BJ (cell line): Measurements from ENCODE around the gene TNS3. TPM values are rescaled to one million over a fixed set of nuclear protein-coding genes. Genes with fewer than 3 reads are reported as not detected.

Experiments used
- CTCF ChIA-PET: fragments of 350-600 bp; formaldehyde crosslinking; extraction: SDS; loops from one replicate; lab custom pipeline; 2021; ENCODE audit warnings: antibody characterized with exemption, inconsistent platforms; lab: Yijun Ruan, JAX
- POLR2A ChIA-PET: fragments of 300-600 bp; sonication (Branson Sonifier 250); formaldehyde crosslinking; extraction: SDS; loops from one replicate; lab custom pipeline; 2021; ENCODE audit warnings: antibody characterized with exemption; lab: Charles Lee
- DNase-seq: peaks from one replicate; pipeline ENCODE4 v3.0.0-alpha.2; 2011; ENCODE audit warnings: low read depth
- H3K27me3 ChIP-seq: 2 replicates; pipeline ENCODE4 v1.6.0; 2011; ENCODE audit warnings: low read length; ENCODE audit not compliant: control insufficient read depth, insufficient read depth
- H3K36me3 ChIP-seq: 2 replicates; pipeline ENCODE4 v1.5.1; 2011; ENCODE audit warnings: low read length; ENCODE audit not compliant: control insufficient read depth, insufficient read depth
- H3K4me3 ChIP-seq: 2 replicates; pipeline ENCODE4 v1.5.1; 2011; ENCODE audit warnings: low read depth, mild to moderate bottlenecking, control low read depth, low read length
- polyA plus RNA-seq: library from polyadenylated mRNA; depleted of rRNA; stranded (reverse); fragments of >200 nt; gene quantifications from 2 replicates; pipeline ENCODE4 v1.2.3, GENCODE V29; 2011
- TF ChIP-seq, protein P1 (sequence below): IDR thresholded peaks from 2 replicates; pipeline ENCODE4 v1.5.1; 2011; ENCODE audit warnings: low read depth, mild to moderate bottlenecking, control low read depth, inconsistent platforms, low read length, moderate library complexity; ENCODE audit not compliant: insufficient read depth

Gene TNS3
- polyA plus RNA-seq, 1 experiment: 126 TPM

GRCh38 chr7:47556511-47557180 is 25.3 kb downstream of the TNS3 start:
- no peak for DNase-seq
- Histone ChIP-seq H3K27me3 (no peaks in the 10 kb centered on the region), H3K36me3 (peaks cover 10% of the 10 kb centered on the region), H3K4me3 (no peak overlapping the region)
- ChIA-PET POLR2A (no interaction called here), CTCF (interaction anchor here (1.7 kb wide), 1 partner anchor 290 kb away, joined by 4 read pairs; no protein-coding TSS in a partner anchor)
- TF ChIP-seq, protein P1, sequence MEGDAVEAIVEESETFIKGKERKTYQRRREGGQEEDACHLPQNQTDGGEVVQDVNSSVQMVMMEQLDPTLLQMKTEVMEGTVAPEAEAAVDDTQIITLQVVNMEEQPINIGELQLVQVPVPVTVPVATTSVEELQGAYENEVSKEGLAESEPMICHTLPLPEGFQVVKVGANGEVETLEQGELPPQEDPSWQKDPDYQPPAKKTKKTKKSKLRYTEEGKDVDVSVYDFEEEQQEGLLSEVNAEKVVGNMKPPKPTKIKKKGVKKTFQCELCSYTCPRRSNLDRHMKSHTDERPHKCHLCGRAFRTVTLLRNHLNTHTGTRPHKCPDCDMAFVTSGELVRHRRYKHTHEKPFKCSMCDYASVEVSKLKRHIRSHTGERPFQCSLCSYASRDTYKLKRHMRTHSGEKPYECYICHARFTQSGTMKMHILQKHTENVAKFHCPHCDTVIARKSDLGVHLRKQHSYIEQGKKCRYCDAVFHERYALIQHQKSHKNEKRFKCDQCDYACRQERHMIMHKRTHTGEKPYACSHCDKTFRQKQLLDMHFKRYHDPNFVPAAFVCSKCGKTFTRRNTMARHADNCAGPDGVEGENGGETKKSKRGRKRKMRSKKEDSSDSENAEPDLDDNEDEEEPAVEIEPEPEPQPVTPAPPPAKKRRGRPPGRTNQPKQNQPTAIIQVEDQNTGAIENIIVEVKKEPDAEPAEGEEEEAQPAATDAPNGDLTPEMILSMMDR: no peak

DNA sequence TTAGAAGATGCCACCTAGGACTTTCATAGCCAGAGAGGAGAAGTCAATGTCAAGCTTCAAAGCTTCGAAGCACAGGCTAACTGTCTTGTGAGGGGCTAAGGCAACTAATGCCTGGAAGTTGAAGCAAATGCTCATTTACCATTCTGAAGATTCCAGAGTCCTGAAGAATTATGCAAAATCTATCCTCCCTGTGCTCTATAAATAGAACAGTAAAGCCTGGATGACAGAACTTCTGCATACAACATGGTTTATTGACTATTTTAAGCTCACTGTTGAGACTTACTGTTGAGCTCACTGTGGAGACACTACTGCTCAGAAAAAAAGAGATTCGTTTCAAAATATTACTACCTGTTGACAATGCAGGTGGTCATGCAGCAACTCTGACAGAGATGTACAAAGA is 28.6 kb downstream of the TNS3 start:
- Histone ChIP-seq H3K36me3 (peaks cover 14% of the 10 kb centered on the region), H3K27me3 (no peaks in the 10 kb centered on the region), H3K4me3 (no peak overlapping the region)
- DNase-seq: no peak
- ChIA-PET CTCF (interaction anchor here (0.6 to 1.3 kb wide), 2 partner anchors 18 to 30 kb away, joined by 3 to 4 read pairs; no protein-coding TSS in a partner anchor), POLR2A (no interaction called here)
- TF ChIP-seq, protein P1: no peak

DNA sequence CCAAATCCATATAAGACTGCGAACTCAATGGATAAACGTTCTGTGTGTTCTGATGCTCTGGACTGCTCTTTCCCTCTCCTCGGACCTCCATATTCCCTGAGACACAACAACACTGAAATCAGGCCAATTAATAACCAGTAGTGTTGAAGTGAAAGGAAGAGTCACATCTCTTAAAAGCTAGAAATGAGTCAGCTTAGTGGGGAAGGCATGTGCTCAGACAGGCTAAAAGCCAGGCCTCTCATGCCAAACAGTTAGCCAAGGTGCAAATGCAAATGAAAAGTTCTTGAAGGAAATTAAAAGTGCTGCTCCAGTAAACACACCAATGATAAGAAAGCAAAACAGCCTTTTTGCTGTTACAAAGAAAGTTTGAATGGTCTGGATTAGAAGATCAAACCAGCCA is 29.3 kb downstream of the TNS3 start:
- no peak overlapping the region for H3K4me3 ChIP-seq
- no peak for DNase-seq
- CTCF ChIA-PET: interaction anchor here (1.3 kb wide), 1 partner anchor 19 kb away, joined by 4 read pairs; no protein-coding TSS in a partner anchor
- TF ChIP-seq, protein P1: no peak
- no peaks in the 10 kb centered on the region for H3K27me3 ChIP-seq
- peaks cover 14% of the 10 kb centered on the region for H3K36me3 ChIP-seq
- POLR2A ChIA-PET: interaction anchor here (0.6 to 0.7 kb wide), 2 partner anchors 18 to 66 kb away, joined by 3 to 5 read pairs; no protein-coding TSS in a partner anchor

GRCh38 chr7:47551668-47552440 is 30.1 kb downstream of the TNS3 start:
- Histone ChIP-seq H3K27me3 (no peaks in the 10 kb centered on the region), H3K4me3 (no peak overlapping the region), H3K36me3 (peaks cover 17% of the 10 kb centered on the region)
- POLR2A ChIA-PET: interaction anchor here (0.7 to 1.0 kb wide), 2 partner anchors 14 to 19 kb away, joined by 4 to 5 read pairs; no protein-coding TSS in a partner anchor
- DNase-seq: no peak
- CTCF ChIA-PET: no interaction called here
- TF ChIP-seq, protein P1: no peak
